ENCODE data around the gene BAIAP2L2.
A peak's percentile ranks its signal among the peaks of the same experiment; 100 is the strongest.

BAIAP2L2 gene

DNA sequence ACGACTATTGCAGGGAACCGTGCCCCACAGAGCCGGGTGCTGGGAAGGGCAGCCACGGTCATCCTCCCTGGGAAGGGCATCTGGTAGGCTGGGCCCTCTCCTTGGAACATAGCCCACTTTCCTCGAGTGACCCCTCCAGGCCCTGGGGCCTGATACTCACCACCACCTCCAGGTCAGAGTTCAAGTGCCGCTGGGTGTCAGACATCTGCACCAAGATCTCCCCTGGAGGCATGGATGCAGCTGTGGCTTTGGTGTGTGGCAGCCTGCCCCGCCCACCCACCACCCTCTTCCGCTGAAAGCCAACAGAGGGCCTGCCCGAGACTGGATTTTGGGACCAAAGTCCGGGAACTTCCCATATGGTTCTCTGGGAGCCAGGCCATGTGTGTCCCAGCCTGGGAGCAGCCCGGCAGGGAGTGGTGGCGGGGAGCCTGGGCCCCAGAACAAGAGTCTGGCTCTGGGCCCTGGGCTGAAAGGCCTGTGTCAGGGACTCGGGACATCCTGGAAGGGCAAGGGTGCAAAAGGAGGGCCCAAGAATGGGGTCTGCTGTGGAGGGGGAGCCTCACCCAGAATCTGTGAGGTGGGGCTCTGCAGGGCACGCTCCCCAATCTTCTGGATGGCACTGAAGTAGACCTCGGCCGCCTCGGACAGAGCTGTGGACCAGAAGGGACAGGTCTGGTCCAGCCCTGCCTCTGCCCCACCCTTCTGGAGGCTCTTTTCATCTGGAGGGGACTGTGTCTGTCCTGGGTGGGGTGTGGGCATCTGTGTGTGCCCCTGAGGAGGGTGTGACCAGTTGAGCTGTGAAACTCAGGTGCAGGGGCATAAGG, 2.6 kb downstream of the BAIAP2L2 start:
- DNase-seq: no peak

DNA sequence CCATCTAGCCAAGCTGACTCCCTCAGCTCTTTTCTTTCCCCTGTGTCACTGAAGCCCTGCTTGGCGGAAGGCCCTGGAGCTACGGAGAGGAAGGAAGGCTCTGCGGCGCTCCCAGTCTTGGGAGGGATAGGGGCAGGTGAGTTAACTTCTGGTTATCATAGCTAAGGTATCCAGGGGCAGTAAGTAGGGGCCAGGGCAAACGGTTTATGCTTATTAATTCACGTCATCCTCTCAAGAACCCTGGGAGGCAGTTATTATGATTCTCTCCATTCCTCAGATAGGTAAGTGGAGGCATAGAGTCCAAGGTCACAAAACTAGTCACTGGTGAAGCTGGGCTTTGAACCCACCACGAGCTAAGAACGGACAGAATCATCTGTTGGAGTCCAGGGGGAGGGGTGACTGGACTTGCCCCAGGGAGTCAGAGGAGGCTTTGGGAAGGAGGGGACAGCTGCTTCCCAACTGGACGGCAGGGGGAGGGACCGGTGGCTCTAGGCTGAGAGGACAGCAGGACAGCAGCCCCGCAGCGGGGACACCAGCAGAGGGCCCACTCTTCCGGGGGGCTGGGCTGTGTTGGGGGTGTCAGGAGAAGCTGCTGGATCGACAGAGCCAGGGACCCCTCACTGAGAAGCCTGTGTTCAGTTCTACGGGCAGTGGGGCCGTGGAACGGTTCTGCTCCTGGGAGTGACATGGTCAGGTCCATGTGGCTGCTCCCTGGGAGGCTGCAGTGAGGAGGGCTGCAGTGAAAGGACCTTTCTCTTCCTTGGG, 3.5 kb downstream of the BAIAP2L2 start:
- DNase-seq: peak in 1 of 56 donors; percentile 53

DNA sequence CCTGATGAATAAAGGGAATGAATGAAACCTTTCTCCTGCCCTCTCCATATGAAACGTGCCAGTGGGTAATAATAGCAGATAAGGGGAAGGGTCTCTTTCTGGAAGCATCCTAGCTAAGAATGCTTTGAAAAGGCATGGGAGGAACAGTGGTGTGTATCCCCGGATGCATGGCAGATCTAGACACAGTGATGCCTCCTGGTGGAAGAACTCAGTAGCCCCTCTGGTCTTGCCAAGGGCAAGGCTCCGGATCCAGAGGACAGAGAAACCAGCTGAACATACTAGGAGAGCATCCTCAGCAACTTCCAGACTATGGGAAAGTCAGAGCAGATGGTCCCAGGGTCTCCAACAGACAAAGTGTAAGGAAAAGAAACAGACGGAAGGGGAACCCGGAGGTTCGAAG, 6.4 kb downstream of the BAIAP2L2 start:
- no peak for DNase-seq

DNA sequence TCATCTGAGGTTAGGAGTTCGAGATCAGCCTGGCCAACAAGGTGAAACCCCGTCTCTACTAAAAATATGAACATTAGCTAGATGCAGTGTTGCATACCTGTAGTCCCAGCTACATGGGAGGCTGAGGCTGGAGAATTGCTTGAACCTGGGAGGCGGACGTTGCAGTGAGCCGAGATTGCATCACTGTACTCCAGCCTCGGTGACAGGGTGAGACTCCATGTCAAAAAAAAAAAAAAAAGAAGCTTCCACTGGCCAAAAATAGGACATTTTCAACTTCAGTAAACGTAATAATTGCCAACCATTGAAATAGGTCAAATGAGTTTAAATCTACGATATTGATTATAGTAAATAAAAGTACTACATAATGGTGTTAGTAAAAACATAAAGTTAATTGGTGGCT, 6.8 kb downstream of the BAIAP2L2 start:
- no peak for DNase-seq

DNA sequence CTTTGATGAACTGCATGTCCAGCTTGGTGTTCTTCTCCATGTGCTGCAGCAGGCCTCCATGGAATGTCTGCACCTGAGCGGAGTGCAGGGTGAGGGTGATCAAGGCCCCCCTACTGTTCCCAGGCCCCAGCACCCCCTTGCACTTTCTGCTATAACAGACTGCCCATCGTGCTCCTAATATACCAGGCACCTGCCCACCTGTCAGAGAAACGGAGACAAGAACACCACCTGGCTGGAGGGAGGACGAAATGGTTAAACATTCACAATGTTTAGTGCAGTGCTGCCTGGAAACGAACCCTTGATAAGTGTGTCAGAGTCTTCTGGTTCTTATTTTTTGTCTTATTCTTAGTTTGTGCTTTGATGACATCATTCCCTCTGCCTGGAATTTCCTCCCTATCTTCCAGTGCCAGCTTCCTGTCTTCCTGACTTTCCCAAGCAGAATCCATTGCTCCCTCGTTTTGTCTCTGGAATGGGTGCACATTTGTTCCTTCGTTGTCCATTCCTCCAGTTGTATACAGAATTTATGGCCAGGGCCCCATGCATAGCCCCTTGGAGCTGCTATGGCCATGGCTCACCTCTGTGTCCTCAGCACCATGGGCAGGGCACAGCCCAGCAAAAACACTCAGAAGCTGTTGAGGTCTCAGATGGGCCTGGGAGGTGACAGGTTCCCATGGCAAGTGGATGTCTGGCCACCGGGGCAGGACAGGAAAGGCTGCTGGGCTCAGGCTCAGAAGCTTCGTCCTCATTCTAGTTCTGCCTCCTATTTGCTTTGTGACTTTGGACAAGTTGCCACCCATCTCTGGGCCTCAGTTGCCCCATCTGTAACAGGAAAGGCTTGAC, 11.9 kb downstream of the BAIAP2L2 start:
- DNase-seq: no peak

DNA sequence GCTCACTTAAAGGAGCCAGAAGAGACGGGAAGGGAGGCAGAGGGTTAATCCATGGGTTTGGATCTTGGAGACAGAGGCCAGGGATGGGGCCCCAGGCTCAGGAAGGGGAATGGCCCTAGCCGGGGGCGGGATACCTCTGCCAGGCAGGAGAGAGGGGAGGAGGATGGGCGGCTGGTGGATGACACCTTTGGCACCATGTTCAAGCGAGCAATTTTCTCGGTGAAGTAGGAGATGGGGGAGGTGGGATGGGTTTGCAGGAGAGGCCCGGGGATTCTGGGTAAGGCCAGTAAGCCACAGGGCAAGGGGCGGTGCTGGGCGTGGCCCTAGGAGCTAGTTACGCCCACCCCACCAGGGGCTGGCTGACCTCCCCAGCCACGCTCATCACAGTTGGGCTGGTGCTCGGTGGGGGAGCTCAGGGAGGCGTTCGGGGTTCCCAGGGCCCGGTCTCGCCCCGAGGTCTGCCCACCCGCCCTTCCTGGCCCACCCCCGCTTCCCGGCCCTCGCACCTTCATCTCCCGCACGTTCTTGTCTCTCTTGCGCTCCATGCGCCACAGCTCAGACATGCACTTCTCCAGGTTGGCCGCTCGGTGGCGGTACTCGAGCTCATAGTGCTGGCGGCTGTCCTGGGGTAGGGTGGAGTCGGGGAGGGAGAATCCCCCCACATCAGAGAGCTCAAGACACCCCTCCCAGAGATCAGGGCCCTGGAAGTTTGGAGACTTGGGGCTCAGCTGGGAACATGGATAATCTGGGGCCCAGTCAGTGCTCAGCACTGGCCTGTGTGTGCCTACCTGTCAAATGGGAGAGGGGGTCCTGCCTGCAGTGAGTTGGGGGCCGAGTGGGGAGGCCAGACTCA, 12.7 kb downstream of the BAIAP2L2 start:
- DNase-seq: no peak

DNA sequence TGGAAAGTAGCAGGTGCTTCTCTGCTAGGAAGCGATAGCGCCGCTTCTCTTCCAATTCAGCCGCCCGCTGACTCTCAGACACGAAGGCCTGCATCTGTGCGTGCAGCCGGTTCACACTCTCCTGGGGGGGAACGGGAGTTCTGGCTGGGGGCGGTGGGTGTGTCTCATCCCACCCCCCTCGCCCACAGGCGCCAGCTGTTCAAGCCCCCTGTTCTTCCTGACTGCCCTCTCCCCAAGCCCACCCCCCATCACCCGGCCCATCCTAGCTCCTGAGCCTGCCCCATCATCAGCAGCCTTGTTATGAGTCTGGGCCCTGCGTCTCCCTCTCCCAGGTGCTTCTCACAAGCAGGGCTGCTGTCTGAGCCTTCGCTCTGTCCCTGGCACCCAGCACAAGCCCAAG, 13.4 kb downstream of the BAIAP2L2 start:
- no peak for DNase-seq

DNA sequence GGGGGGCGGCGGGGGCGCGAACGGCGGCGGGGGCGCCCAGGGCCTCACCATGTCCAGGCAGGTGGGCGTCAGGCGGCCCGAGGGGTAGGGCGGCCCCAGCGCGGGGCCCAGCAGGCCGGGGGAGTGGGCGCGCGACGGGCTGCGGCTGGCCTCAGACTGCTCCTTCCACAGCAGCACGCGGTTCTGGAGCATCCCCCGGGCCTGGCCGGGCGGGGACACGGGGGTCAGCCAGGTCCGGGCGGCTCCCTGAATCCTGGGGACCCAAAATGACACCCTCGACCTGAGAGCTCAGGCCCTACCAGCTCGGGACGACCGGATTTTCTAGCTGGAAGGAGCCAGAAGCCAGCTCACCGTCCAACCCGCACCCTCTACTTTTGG, 21.0 kb downstream of the BAIAP2L2 start:
- no peak for DNase-seq

DNA sequence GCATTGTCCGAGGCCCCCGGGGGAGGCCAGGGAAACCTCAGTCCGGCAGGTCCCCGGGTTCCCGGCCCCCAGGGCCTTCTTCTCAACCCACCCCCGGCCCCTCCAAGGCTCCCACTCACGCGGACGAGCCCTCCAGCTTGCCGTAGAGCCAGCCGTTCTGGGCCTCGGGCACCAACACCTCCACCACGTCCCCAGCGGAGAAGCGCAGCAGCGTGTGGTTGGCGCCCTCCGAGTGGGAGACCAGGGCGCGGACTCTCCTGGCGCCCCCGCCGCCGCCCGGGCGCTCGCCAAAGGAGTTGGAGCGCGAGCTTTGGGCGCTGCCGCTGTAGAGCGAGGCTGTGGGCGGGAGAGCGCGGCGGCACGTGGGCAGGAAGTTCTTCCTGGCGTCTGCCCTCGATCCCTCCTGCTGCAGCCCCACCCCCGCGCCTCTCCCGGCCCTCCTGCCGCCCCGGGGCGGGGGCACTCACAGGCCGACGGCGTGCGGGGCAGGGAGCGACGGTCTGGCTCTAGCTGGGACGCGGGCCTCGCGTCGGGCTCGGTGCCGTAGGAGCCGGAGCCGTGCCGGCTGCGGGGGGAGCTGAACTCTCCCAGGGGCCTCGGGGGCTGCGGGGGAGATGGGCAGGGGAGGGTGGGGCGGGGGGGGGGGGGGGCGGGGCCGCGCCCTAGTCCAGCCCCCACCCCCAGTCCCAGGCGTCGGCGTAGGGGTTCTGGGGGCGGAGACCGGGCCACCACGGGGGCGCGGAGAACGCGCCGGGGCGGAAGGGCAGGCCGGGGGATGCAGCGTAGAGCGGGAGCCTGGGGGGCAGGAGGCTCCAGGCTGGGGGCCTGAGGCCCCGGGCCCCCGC, 21.6 kb downstream of the BAIAP2L2 start:
- peak in 1 of 56 donors; percentile 23 for DNase-seq

DNA sequence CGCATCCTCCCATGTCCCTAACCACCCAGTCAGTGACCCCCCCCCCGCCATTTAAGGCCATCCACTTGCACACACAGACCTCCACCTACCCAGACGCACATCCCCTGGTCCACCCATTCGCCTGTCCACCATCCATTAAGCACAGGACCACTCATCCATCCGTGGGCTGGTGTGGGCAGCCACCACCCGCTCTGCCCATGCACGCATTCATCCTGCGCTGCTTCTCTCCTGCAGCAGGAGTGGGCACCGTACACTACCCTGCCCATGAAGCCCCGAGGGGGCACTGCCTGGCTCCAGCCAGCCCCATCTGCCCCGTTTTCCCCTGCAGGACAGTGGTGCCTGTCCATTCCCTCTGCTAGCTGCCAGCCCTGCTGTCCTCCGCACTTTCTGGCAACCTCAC, 22.6 kb downstream of the BAIAP2L2 start:
- DNase-seq: no peak

DNA sequence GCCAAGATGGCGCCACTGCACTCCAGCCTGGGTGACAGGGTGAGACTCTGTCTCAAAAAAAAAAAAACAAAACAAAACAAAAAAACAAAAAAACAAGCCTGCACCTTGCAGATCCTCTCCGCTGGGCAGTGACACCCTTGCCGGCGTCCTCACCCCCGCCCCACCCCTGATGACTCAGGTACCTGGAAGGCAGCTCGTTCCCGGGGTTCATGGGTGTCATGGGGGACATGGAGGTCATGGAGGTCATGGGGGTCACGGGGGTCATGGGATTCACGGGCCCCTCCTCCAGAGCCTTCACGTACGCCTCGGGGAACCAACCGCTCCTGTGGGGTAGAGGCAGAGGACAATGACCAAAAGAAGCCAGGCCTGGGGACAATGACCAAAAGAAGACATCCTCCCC, 23.5 kb downstream of the BAIAP2L2 start:
- no peak for DNase-seq

DNA sequence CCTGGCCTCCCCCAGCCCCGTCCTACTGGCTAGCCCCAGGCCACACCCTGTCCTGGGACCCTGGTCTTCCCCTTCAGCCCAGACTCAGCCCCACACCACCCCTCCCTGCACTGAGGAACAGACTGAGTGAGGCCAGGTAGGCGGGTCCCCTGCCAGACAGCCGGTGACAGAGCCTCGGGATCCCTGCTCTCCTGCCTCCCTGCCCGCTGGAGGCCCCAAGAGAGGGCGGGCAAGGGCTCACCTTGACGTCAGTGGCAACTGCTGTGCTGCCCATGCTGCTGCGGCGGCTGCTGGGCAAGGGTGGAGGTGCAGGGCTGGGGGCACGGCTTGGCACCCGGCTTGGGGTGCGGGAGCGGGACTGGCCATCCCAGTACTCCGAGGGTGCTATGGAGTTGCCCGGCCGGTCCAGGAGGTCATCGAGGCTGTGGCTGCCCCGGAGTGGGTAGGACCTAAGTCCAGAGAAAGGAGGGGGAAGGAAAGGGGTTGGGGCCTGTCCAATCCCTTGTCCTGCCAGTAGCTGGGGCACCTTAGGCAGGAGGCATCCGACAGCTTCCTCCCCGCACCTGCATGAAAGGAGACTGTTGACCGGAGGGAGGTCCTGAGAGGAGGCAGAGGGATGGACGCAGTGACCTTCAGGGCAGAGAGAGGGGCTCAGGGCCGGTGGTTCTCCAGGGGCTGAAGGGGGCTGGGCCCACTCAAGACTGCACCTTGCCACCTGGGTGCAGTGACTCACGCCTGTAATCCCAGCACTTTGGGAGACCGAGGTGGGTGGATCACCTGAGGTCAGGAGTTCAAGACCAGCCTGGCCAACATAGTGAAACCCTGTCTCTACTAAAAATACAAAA, 24.3 kb downstream of the BAIAP2L2 start:
- DNase-seq: no peak

DNA sequence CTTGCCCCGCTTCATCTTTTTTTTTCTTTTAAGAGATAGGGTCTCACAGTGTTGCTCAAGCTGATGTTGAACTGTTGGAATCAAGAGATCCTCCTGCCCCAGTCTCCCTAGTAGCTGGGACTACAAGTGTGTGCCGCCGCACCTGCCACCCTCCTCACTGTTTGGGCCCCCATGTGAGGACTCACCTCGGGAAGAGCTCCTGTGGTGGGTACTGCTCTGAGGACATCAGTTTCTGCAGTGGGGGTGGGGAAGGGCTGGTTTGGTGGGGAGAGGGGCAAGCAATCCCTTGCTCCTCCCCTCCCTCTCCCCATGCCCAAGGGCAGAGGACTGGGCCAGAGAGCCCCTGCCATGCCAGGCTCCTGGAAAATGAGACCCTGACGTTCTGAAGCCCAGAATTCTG, 25.0 kb downstream of the BAIAP2L2 start:
- no peak for DNase-seq

DNA sequence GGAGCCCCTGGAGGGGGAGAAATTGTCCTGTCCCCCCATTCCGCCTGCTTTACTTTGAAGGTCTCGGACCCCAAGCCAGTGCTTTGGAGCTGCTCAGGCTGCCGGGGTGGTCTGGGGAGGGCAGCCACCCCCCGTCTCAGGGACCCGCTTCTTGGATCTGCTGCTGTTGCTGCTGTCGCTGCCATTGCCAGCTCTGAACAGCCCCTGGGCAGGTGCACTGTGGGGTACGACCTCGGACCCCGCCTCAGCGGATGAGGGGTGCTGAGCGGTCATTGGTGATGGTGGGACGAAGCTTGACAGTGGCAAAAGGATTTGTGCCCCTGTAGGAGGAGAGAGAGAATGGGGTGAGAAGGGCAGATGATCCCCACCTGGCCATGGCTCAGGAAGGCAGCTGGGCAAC, 25.4 kb downstream of the BAIAP2L2 start:
- no peak for DNase-seq

DNA sequence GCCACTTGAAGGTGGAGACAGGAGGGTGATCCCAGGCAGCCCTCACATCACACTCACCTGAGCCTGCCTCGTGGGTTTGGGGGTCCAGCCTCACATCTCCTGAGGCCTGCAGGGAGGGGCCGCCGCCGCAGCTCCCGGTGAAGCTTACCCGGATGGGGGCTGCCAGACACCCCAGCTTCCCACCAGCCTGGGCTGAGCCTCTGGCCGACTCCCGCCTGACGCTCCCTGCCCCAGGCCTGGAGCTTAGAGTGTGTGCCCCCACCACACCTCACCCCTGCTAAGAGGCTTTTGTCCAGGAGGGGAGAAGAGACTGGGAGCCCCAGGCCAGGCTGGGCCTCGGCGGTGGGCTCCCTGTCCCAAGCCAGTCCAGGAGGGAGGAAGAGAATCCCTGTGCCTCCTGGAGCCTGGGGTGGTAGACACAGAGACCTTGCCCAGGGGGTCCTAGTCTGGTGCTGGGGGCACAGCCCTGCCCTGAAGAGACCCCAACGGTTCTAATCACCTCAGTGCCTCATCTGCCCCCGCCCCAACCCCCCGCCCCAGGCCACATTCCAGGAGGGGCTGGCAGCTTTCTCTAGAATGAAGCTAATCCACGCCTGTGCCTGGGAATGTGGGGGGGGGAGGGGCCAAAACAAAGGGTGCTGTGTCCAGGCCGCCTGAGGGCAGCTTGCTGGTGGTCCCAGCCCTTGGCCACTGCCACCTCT, 26.4 kb downstream of the BAIAP2L2 start, which contains the start of gene SLC16A8:
Gene SLC16A8, minus strand, starts transcription at position 254 of the 701 bp plus-strand sequence. CDS start 1,311 bp downstream, outside the sequence.
- DNase-seq: no peak

DNA sequence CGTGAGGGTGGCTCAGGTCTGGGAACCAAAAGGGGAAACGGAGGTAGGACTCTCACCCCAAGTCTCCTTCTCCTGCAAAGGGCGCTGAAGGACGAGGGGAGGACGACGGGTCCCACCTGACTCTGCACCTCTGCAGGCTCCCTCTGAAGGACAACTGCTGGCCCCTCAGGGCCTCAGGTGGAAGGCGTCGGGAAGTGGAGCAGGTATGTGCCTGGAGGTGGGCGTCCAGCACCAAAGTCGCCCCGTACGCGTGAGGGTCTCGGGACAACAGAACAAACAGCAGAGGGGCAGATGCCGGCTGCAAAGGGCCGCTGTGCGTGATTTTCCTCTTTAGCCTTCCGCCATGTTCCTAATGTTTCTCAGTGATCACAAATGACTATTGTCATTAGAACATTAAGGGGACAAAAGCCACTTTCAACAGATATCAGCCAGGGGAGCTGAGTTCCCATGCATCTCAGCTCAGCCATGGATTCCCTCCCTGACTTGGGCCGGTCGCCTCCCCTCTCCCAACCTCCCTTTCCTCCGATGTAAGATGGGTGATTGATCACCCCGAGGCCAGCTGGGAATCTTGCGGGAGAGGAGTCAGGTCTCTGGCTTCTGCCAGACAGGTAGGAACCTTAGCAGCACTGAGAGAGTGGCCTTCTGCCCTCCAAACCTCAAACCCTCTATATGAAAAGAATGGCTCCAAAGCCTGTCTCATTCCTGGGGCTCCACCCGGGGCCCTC, 27.3 kb downstream of the BAIAP2L2 start:
- no peak for DNase-seq

All from amygdala (tissue), 56 donors.